Endothelial cell of umbilical vein (primary cell): ENCODE results near the gene H2BK1. TPM values are rescaled to one million over a fixed set of nuclear protein-coding genes. Genes with fewer than 3 reads are reported as not detected.

Experiments
- BruUV-seq: library from RNA; stranded (reverse); fragments of 400-500 nt; replicated peaks from 2 replicates; lab custom pipeline; 2021; lab: Mats Ljungman, UMichigan
- CTCF ChIA-PET: fragments of 300-600, 350-600 bp; sonication (Branson Sonifier 250); formaldehyde crosslinking; loops from one replicate; lab custom pipeline; 2021; ENCODE audit warnings: antibody characterized with exemption, inconsistent platforms; lab: Charles Lee
- POLR2A ChIA-PET: fragments of 300-600, 350-600 bp; sonication (Branson Sonifier 250); formaldehyde crosslinking; loops from one replicate; lab custom pipeline; 2021; ENCODE audit warnings: antibody characterized with exemption, inconsistent platforms; lab: Charles Lee
- DNase-seq: peaks from one replicate; pipeline ENCODE4 v3.0.0-alpha.2; 2011; ENCODE audit warnings: low read depth, low spot score
- FAIRE-seq: peaks from 2 replicates; lab custom pipeline; 2011; peaks lifted over from hg19 to GRCh38; lab: Jason Lieb, UNC
- H2AFZ ChIP-seq: 2 replicates; pipeline ENCODE4 v1.6.0; 2012; ENCODE audit warnings: low read depth, low read length, control low read depth, inconsistent platforms
- H3K27ac ChIP-seq: 2 replicates; pipeline ENCODE4 v1.5.1; 2011; ENCODE audit warnings: low read depth, mild to moderate bottlenecking, control low read depth, low read length, moderate library complexity; ENCODE audit not compliant: insufficient read depth
- H3K27me3 ChIP-seq, 2 experiments: 2 replicates each; pipeline versions ENCODE4 v1.6.0 to v1.6.1; 2011; ENCODE audit warnings: low read length in 2 of 2, mixed read lengths in 1 of 2; ENCODE audit not compliant: control insufficient read depth in 2 of 2, insufficient read depth in 2 of 2
- H3K36me3 ChIP-seq, 2 experiments: 2 replicates in 1 of 2; 3 replicates in 1 of 2; pipeline ENCODE4 v1.5.1; 2011; ENCODE audit warnings: low read length in 2 of 2, mild to moderate bottlenecking in 1 of 2, moderate library complexity in 1 of 2; ENCODE audit not compliant: control insufficient read depth in 2 of 2, insufficient read depth in 2 of 2; ENCODE audit errors: extremely low read depth in 1 of 2
- H3K4me1 ChIP-seq: 3 replicates; pipeline ENCODE4 v1.5.1; 2011; ENCODE audit warnings: mild to moderate bottlenecking, low read length; ENCODE audit not compliant: control insufficient read depth, insufficient read depth; ENCODE audit errors: extremely low read depth
- H3K4me2 ChIP-seq: 2 replicates; pipeline ENCODE4 v1.6.1; 2011; ENCODE audit warnings: low read length, control low read depth, mixed read lengths; ENCODE audit not compliant: insufficient read depth
- H3K4me3 ChIP-seq, 3 experiments: fragments of 200-600 bp in 1 of 3; sonication (generic), shearing (Covaris generic) in 1 of 3; replicated peaks in 1 of 3; 2 replicates each; pipeline ENCODE4 v1.5.1; 2011 to 2016; ENCODE audit warnings: control low read depth in 3 of 3, low read length in 3 of 3, mild to moderate bottlenecking in 2 of 3, inconsistent platforms in 1 of 3, low read depth in 1 of 3, moderate library complexity in 1 of 3; ENCODE audit not compliant: insufficient read depth in 1 of 3
- H3K79me2 ChIP-seq: 2 replicates; pipeline ENCODE4 v1.6.0; 2012; ENCODE audit warnings: low read length, inconsistent platforms; ENCODE audit not compliant: control insufficient read depth, insufficient read depth
- H3K9ac ChIP-seq: replicated peaks from 2 replicates; pipeline ENCODE3; 2011; ENCODE audit warnings: low read length, control low read depth; ENCODE audit not compliant: insufficient read depth; ENCODE audit errors: extremely low read depth
- H3K9me1 ChIP-seq: replicated peaks from 3 replicates; pipeline ENCODE4 v1.6.0; 2011; ENCODE audit warnings: mild to moderate bottlenecking, low read length; ENCODE audit not compliant: control insufficient read depth, insufficient read depth; ENCODE audit errors: extremely low read depth
- H3K9me3 ChIP-seq: replicated peaks from 2 replicates; pipeline ENCODE4 v1.5.1; 2012; ENCODE audit warnings: low read length, inconsistent platforms; ENCODE audit not compliant: control insufficient read depth, insufficient read depth
- H4K20me1 ChIP-seq: replicated peaks from 2 replicates; pipeline ENCODE3; 2011; ENCODE audit warnings: mild to moderate bottlenecking, low read length; ENCODE audit not compliant: control insufficient read depth, insufficient read depth; ENCODE audit errors: extremely low read depth
- CTCF ChIP-seq, 2 donors: IDR thresholded peaks; 1 replicate in 1 of 2; 2 replicates in 1 of 2; pipeline ENCODE4 v1.5.1; 2011; ENCODE audit warnings: low read length in 2 of 2, mild to moderate bottlenecking in 2 of 2, moderate library complexity in 2 of 2, control low read depth in 1 of 2, inconsistent platforms in 1 of 2, low read depth in 1 of 2; ENCODE audit not compliant: insufficient read depth in 1 of 2; ENCODE audit errors: extremely low read depth in 1 of 2
- EZH2 ChIP-seq: IDR thresholded peaks from 2 replicates; pipeline ENCODE4 v1.6.1; 2012; ENCODE audit warnings: borderline replicate concordance, low read depth, mild to moderate bottlenecking, moderate library complexity, low read length, inconsistent platforms; ENCODE audit not compliant: severe bottlenecking
- FOS ChIP-seq: IDR thresholded peaks from 2 replicates; pipeline ENCODE4 v1.6.1; 2011; ENCODE audit warnings: mild to moderate bottlenecking, low read length, moderate library complexity, borderline replicate concordance; ENCODE audit not compliant: insufficient read depth
- GATA2 ChIP-seq: IDR thresholded peaks from 2 replicates; pipeline ENCODE4 v1.7.0; 2011; ENCODE audit warnings: low read depth, mild to moderate bottlenecking, moderate library complexity, mixed read lengths, low read length; ENCODE audit not compliant: insufficient read length, insufficient read depth
- JUN ChIP-seq: IDR thresholded peaks from 2 replicates; pipeline ENCODE4 v1.6.1; 2011; ENCODE audit warnings: borderline replicate concordance, low read depth; ENCODE audit not compliant: insufficient read length, insufficient read depth
- MAX ChIP-seq: IDR thresholded peaks from 2 replicates; pipeline ENCODE4 v1.6.1; 2011; ENCODE audit not compliant: insufficient read depth, insufficient read length
- MYC ChIP-seq: IDR thresholded peaks from one replicate; pipeline ENCODE4 v1.6.1; 2011; ENCODE audit warnings: mild to moderate bottlenecking, low read depth, low read length
- POLR2A ChIP-seq: IDR thresholded peaks from 2 replicates; pipeline ENCODE4 v1.6.1; 2012; ENCODE audit warnings: low read depth, mild to moderate bottlenecking, control low read depth, low read length
- POLR2AphosphoS5 ChIP-seq: IDR thresholded peaks from 2 replicates; pipeline ENCODE4 v1.6.1; 2012; ENCODE audit warnings: low read depth, mild to moderate bottlenecking, control low read depth, low read length, moderate library complexity; ENCODE audit not compliant: insufficient read depth
- dilution Hi-C: fragments of 300-500 bp; cut with MboI; formaldehyde crosslinking; loops from one replicate; pipeline ENCODE4 v1.15.0; 2019; ENCODE audit warnings: low sequenced_read_pairs; ENCODE audit not compliant: extremely low pct_ligation_motif_present
- intact Hi-C: fragments of 100-400 bp; cut with micrococcal nuclease; formaldehyde crosslinking; loops from one replicate; pipeline ENCODE4 v1.10.0; 2022
- polyA plus RNA-seq, 4 experiments: library from polyadenylated mRNA; depleted of rRNA in 3 of 4; stranded (reverse) in 3 of 4; unstranded in 1 of 4; fragments of >200 nt; gene quantifications; 2 replicates each; pipeline versions ENCODE4 v1.2.1 to v1.2.3, GENCODE V29; 2011 to 2012; ENCODE audit warnings: missing spikeins in 1 of 4
- total RNA-seq: library from RNA; stranded (reverse); gene quantifications from 2 replicates; pipeline ENCODE4 v1.2.3, GENCODE V29; 2021

H2BK1 gene
- total and polyA plus RNA-seq, 2 donors (not counting 3 experiments of a cell fraction or from before 2014, with no cell fraction given), result not detected

- no TSS peak for BruUV-seq
Observed at GRCh38 chr7:151175793-151176311, 34.4 kb downstream of the H2BK1 start.

More at GRCh38 chr7:151175793-151176311, 34.4 kb downstream of the H2BK1 start:
- TF ChIP-seq FOS (no peak), POLR2AphosphoS5 (no peak), JUN (no peak), MAX (no peak), POLR2A (no peak), CTCF (IDR thresholded peaks at IDR 0.05; ENCODE audit: extremely low read depth in 1 of 2, insufficient read depth in 1 of 2, low read depth in 1 of 2, low read length in 2 of 2) (no peak), EZH2 (no peak), MYC (no peak), GATA2 (no peak)
- peaks cover 3 to 12% of the 10 kb centered on the region in 2 experiments for H3K27me3 ChIP-seq
- no peak overlapping the region for H2AFZ ChIP-seq
- H3K9me1 ChIP-seq, result no peaks in the 10 kb centered on the region
- H3K4me1 ChIP-seq, result no peaks in the 10 kb centered on the region
- no peak overlapping the region for H3K4me2 ChIP-seq
- CTCF ChIA-PET, result interaction anchor here (1.6 to 2.6 kb wide), 2 partner anchors 68 to 213 kb away, joined by 5 to 6 read pairs; no protein-coding TSS in a partner anchor
- no peaks in the 10 kb centered on the region for H3K9me3 ChIP-seq
- POLR2A ChIA-PET, result no interaction called here
- no peak overlapping the region for H3K27ac ChIP-seq
- dilution Hi-C loops, result no loop called here
- intact Hi-C loops, result no loop called here
- no peak overlapping the region for H3K4me3 ChIP-seq
- no peaks in the 10 kb centered on the region for H4K20me1 ChIP-seq
- no peaks in the 10 kb centered on the region for H3K36me3 ChIP-seq
- DNase-seq (no peak), FAIRE-seq (no peak)
- no peaks in the 10 kb centered on the region for H3K79me2 ChIP-seq
- H3K9ac ChIP-seq, result no peak overlapping the region
